GM12873 (cell line): Measurements from ENCODE around the gene DDR2.

Source experiments
- CTCF ChIP-seq: IDR thresholded peaks from 2 replicates; pipeline ENCODE4 v1.5.1; 2012; ENCODE audit warnings: low read depth, mild to moderate bottlenecking, moderate library complexity, low read length, control low read depth; ENCODE audit not compliant: insufficient read depth; ENCODE audit errors: missing control alignments

DDR2 gene

GRCh38 chr1:162709870-162710269 is 77.6 kb downstream of the DDR2 start:
- no peak for TF ChIP-seq CTCF

- TF ChIP-seq CTCF = no peak
Observed at GRCh38 chr1:162710345-162710744, 78.1 kb downstream of the DDR2 start.

GRCh38 chr1:162710780-162711465 is 78.7 kb downstream of the DDR2 start:
- no peak for TF ChIP-seq CTCF

- TF ChIP-seq CTCF = no peak
Observed at GRCh38 chr1:162712317-162713029, 80.2 kb downstream of the DDR2 start.

GRCh38 chr1:162716123-162716522 is 83.9 kb downstream of the DDR2 start:
- no peak for TF ChIP-seq CTCF

- TF ChIP-seq CTCF = no peak
Observed at GRCh38 chr1:162716552-162716951, 84.3 kb downstream of the DDR2 start.

GRCh38 chr1:162717548-162718184 is 85.4 kb downstream of the DDR2 start:
- no peak for TF ChIP-seq CTCF
